ENCODE data around the gene IL17RE. TPM values are rescaled to one million over a fixed set of nuclear protein-coding genes. Genes with fewer than 3 reads are reported as not detected.
"Not testable (repeated sequence)": the region's sequence is repeated elsewhere in the genome, so short reads cannot be mapped to it uniquely, and the experiment has no call there.

IL17RE gene
- total and polyA plus RNA-seq, 12 donors, result 0.22 to 4.3 (median 1.5) TPM

GRCh38 chr3:9864200-9864927 lies 38.3 kb upstream of the IL17RE start:
- no peaks in the 10 kb centered on the region for H3K27me3 ChIP-seq
- intact Hi-C loops (cut with DNase I), result no loop called here
- H3K27ac ChIP-seq, result peak overlapping the region in 4 of 5 donors; percentile 12 to 71 (median 53)
- peaks cover 19 to 24% of the 10 kb centered on the region in 2 donors for H3K4me1 ChIP-seq (replicated peaks in 1 of 2)
- no peaks in the 10 kb centered on the region for H3K36me3 ChIP-seq (replicated peaks in 1 of 2)
- H3K9me3 ChIP-seq (replicated peaks in 1 of 3), result no peaks in the 10 kb centered on the region
- 47 to 56% (median 53%) methylated on average over 11 to 16 of the region's 16 CpGs for WGBS, 4 donors
- no peak overlapping the region for H3K4me3 ChIP-seq
- DNase-seq, result peak; percentile 53 to 89 (median 71)
- TF ChIP-seq CTCF (IDR thresholded peaks at IDR 0.05) (no peak), POLR2A (IDR thresholded peaks at IDR 0.05) (no peak)

- H3K9me3 ChIP-seq (replicated peaks in 1 of 3); intact Hi-C loops (cut with DNase I); H3K4me3 ChIP-seq; H3K27me3 ChIP-seq; H3K36me3 ChIP-seq (replicated peaks in 1 of 2): not testable (repeated sequence)
- Histone ChIP-seq H3K4me1 (replicated peaks in 1 of 2) (peaks cover 19 to 24% of the 10 kb centered on the region in 2 donors), H3K27ac (peak overlapping the region in 3 of 5 donors; percentile 12 to 71 (median 55))
- DNase-seq, result peak in 3 of 7 donors; percentile 21 to 32 (median 30)
- WGBS, 4 donors, result 69 to 77% (median 71%) methylated on average over 10 of the region's 10 CpGs
Measured at GRCh38 chr3:9865125-9865637, 37.5 kb upstream of the IL17RE start.

- TF ChIP-seq POLR2A (IDR thresholded peaks at IDR 0.05) (no peak), CTCF (IDR thresholded peaks at IDR 0.05) (no peak)
- no peak overlapping the region for H3K4me3 ChIP-seq
- no peaks in the 10 kb centered on the region for H3K9me3 ChIP-seq (replicated peaks in 1 of 3)
- no peaks in the 10 kb centered on the region for H3K27me3 ChIP-seq
- WGBS, 4 donors, result 77 to 93% (median 83%) methylated on average over 7 to 8 of the region's 8 CpGs
- H3K4me1 ChIP-seq (replicated peaks in 1 of 2), result peaks cover 19 to 24% of the 10 kb centered on the region in 2 donors
- peak in 5 of 7 donors; percentile 32 to 71 (median 44) for DNase-seq
- H3K36me3 ChIP-seq (replicated peaks in 1 of 2), result no peaks in the 10 kb centered on the region
- intact Hi-C loops (cut with DNase I), result no loop called here
- H3K27ac ChIP-seq, result peak overlapping the region in 1 of 5 donors; percentile 30
Measured at GRCh38 chr3:9866639-9867038, 36.0 kb upstream of the IL17RE start.

- Histone ChIP-seq H3K4me1 (replicated peaks in 1 of 2) (peaks cover 19 to 24% of the 10 kb centered on the region in 2 donors), H3K27me3 (no peaks in the 10 kb centered on the region), H3K9me3 (replicated peaks in 1 of 3) (no peaks in the 10 kb centered on the region), H3K4me3 (no peak overlapping the region), H3K36me3 (replicated peaks in 1 of 2) (no peaks in the 10 kb centered on the region), H3K27ac (peak overlapping the region in 1 of 5 donors; percentile 30)
- WGBS, 4 donors, result 88 to 93% (median 91%) methylated on average over 12 of the region's 12 CpGs
- TF ChIP-seq POLR2A (IDR thresholded peaks at IDR 0.05) (no peak), CTCF (IDR thresholded peaks at IDR 0.05) (no peak)
- intact Hi-C loops (cut with DNase I), result no loop called here
- DNase-seq, result no peak
Measured at GRCh38 chr3:9867106-9867505, 35.5 kb upstream of the IL17RE start.
